OCI-LY3 (cell line): Measurements from ENCODE around the gene OTUD4.

ENCODE experiments used
- H2AFZ ChIP-seq: fragments of 200-600, 300-600 bp; shearing (Covaris generic); 2 replicates; pipeline ENCODE4 v1.6.0; 2014; ENCODE audit warnings: antibody characterized with exemption, low read depth, low read length
- H3K27ac ChIP-seq: fragments of 200-600, 300-600 bp; sonication (generic); 2 replicates; pipeline ENCODE4 v1.5.1; 2014; ENCODE audit warnings: mild to moderate bottlenecking, low read length, moderate library complexity, mixed read lengths
- H3K27me3 ChIP-seq: fragments of 200-600, 300-600 bp; sonication (generic); 2 replicates; pipeline ENCODE4 v1.6.1; 2014; ENCODE audit warnings: low read depth, low read length, mixed read lengths
- H3K36me3 ChIP-seq: fragments of 200-600, 300-600 bp; sonication (generic); replicated peaks from 2 replicates; pipeline ENCODE3; 2014; ENCODE audit warnings: low read depth, low read length, mixed read lengths
- H3K4me1 ChIP-seq: fragments of 300-600, 200-600 bp; sonication (generic); 2 replicates; pipeline ENCODE4 v1.6.1; 2014; ENCODE audit warnings: low read length, mixed read lengths
- H3K4me2 ChIP-seq: fragments of 200-600, 300-600 bp; sonication (generic); 2 replicates; pipeline ENCODE4 v1.6.1; 2014; ENCODE audit warnings: low read length, mixed read lengths
- H3K4me3 ChIP-seq: fragments of 300-600, 200-600 bp; sonication (generic); 2 replicates; pipeline ENCODE4 v1.5.1; 2014; ENCODE audit warnings: antibody characterized with exemption, mild to moderate bottlenecking, low read length, moderate library complexity
- H3K79me2 ChIP-seq: fragments of 300-600, 200-600 bp; shearing (Covaris generic); 2 replicates; pipeline ENCODE4 v1.6.1; 2014; ENCODE audit warnings: mild to moderate bottlenecking, low read length, mixed read lengths
- H3K9ac ChIP-seq: fragments of 300-600, 200-600 bp; shearing (Covaris generic); 2 replicates; pipeline ENCODE4 v1.6.0; 2014; ENCODE audit warnings: mild to moderate bottlenecking, low read length, moderate library complexity
- H3K9me3 ChIP-seq: fragments of 200-600, 300-600 bp; shearing (Covaris generic); 2 replicates; pipeline ENCODE4 v1.6.1; 2014; ENCODE audit warnings: low read length, mixed read lengths; ENCODE audit not compliant: insufficient read depth
- H4K20me1 ChIP-seq: fragments of 200-600, 300-600 bp; sonication (generic); 2 replicates; pipeline ENCODE4 v1.6.1; 2016; ENCODE audit warnings: low read length, mixed read lengths; ENCODE audit not compliant: insufficient read depth
- CTCF ChIP-seq: fragments of 200-600, 300-600 bp; sonication (generic); IDR thresholded peaks from 2 replicates; pipeline ENCODE4 v1.5.1; 2014; ENCODE audit warnings: antibody characterized with exemption, low read length, low read depth
- EZH2phosphoT487 ChIP-seq: fragments of 200-600 bp; shearing (Covaris generic); IDR thresholded peaks from 2 replicates; pipeline ENCODE4 v1.6.1; 2018; ENCODE audit warnings: antibody characterized with exemption, mixed run types, low read depth

The OTUD4 gene

GRCh38 chr4:145107126-145107525 is 73.3 kb downstream of the OTUD4 start:
- Histone ChIP-seq H3K4me3 (no peak overlapping the region), H3K9ac (no peak overlapping the region), H3K4me2 (no peak overlapping the region), H3K27ac (no peak overlapping the region), H3K9me3 (no peaks in the 10 kb centered on the region), H3K27me3 (no peaks in the 10 kb centered on the region), H4K20me1 (peaks cover 21% of the 10 kb centered on the region), H3K4me1 (peaks cover 17% of the 10 kb centered on the region), H2AFZ (no peak overlapping the region), H3K36me3 (peaks cover 61% of the 10 kb centered on the region), H3K79me2 (peaks cover 67% of the 10 kb centered on the region)
- no peak for TF ChIP-seq CTCF
- TF ChIP-seq EZH2phosphoT487: no peak

GRCh38 chr4:145103496-145103895 is 76.9 kb downstream of the OTUD4 start:
- Histone ChIP-seq H3K4me1 (peaks cover 43% of the 10 kb centered on the region), H3K79me2 (peaks cover 94% of the 10 kb centered on the region), H3K36me3 (peaks cover 55% of the 10 kb centered on the region), H3K9ac (no peak overlapping the region), H3K27me3 (no peaks in the 10 kb centered on the region), H3K9me3 (no peaks in the 10 kb centered on the region), H3K4me2 (peak overlapping the region; percentile 42), H2AFZ (no peak overlapping the region), H3K4me3 (peak overlapping the region; percentile 22; the same call in 1 of the 2 replicates), H4K20me1 (peaks cover 50% of the 10 kb centered on the region), H3K27ac (peak overlapping the region; percentile 19)
- TF ChIP-seq EZH2phosphoT487: no peak
- TF ChIP-seq CTCF: no peak

GRCh38 chr4:145102619-145103018 is 77.8 kb downstream of the OTUD4 start:
- Histone ChIP-seq H3K27me3 (no peaks in the 10 kb centered on the region), H2AFZ (no peak overlapping the region), H3K4me3 (peak overlapping the region; percentile 22; the same call in 1 of the 2 replicates), H3K4me1 (peaks cover 43% of the 10 kb centered on the region), H3K27ac (peak overlapping the region; percentile 3; the same call in 1 of the 2 replicates), H3K9me3 (no peaks in the 10 kb centered on the region), H3K79me2 (peaks cover 98% of the 10 kb centered on the region), H4K20me1 (peaks cover 50% of the 10 kb centered on the region), H3K36me3 (peaks cover 50% of the 10 kb centered on the region), H3K9ac (no peak overlapping the region), H3K4me2 (peak overlapping the region; percentile 42)
- no peak for TF ChIP-seq EZH2phosphoT487

- Histone ChIP-seq H3K9ac (no peak overlapping the region), H2AFZ (no peak overlapping the region), H3K36me3 (peaks cover 39% of the 10 kb centered on the region), H3K9me3 (no peaks in the 10 kb centered on the region), H3K27me3 (no peaks in the 10 kb centered on the region), H3K79me2 (peaks cover 99% of the 10 kb centered on the region), H3K4me1 (peaks cover 51% of the 10 kb centered on the region), H3K27ac (no peak overlapping the region), H4K20me1 (peaks cover 50% of the 10 kb centered on the region), H3K4me3 (no peak overlapping the region), H3K4me2 (peak overlapping the region; percentile 42; the same call in 1 of the 2 replicates)
- TF ChIP-seq CTCF: no peak
- TF ChIP-seq EZH2phosphoT487: no peak
Observed at GRCh38 chr4:145101091-145101490, 79.3 kb downstream of the OTUD4 start.
